MCF 10A (cell line): ENCODE results near the gene MAD1L1. TPM values are rescaled to one million over a fixed set of nuclear protein-coding genes. Genes with fewer than 3 reads are reported as not detected.

Experiments used
- BruUV-seq: library from RNA; stranded (reverse); fragments of 400-500 nt; replicated peaks from 2 replicates; lab custom pipeline; 2021; lab: Mats Ljungman, UMichigan
- CTCF ChIA-PET: fragments of 300-600 bp; sonication (Branson Sonifier 250); formaldehyde crosslinking; extraction: SDS; loops from one replicate; lab custom pipeline; 2021; ENCODE audit warnings: antibody characterized with exemption, inconsistent platforms; lab: Yijun Ruan, JAX
- POLR2A ChIA-PET: fragments of 300-600, 350-650 bp; sonication (Branson Sonifier 250); formaldehyde crosslinking; extraction: SDS; loops from one replicate; lab custom pipeline; 2020; ENCODE audit warnings: antibody characterized with exemption, inconsistent platforms; lab: Yijun Ruan, JAX
- DNase-seq: peaks from one replicate; pipeline ENCODE4 v3.0.0-alpha.2; 2018; ENCODE audit not compliant: unreplicated experiment
- H3K27ac Mint-ChIP-seq: one replicate; pipeline ENCODE4 v1.8.0; 2022; ENCODE audit warnings: mild to moderate bottlenecking, low read depth, mixed read lengths; ENCODE audit not compliant: unreplicated experiment
- H3K27me3 Mint-ChIP-seq: one replicate; pipeline ENCODE4 v1.8.0; 2022; ENCODE audit warnings: mixed read lengths; ENCODE audit not compliant: insufficient read depth, unreplicated experiment
- H3K36me3 Mint-ChIP-seq: one replicate; pipeline ENCODE4 v1.8.0; 2022; ENCODE audit warnings: mild to moderate bottlenecking, moderate library complexity, mixed read lengths; ENCODE audit not compliant: insufficient read depth, unreplicated experiment
- H3K4me1 Mint-ChIP-seq: one replicate; pipeline ENCODE4 v1.8.0; 2022; ENCODE audit warnings: mixed read lengths; ENCODE audit not compliant: insufficient read depth, unreplicated experiment
- H3K4me3 Mint-ChIP-seq: one replicate; pipeline ENCODE4 v1.8.0; 2022; ENCODE audit warnings: mild to moderate bottlenecking, moderate library complexity, mixed read lengths; ENCODE audit not compliant: unreplicated experiment
- H3K9me3 Mint-ChIP-seq: one replicate; pipeline ENCODE4 v1.8.0; 2022; ENCODE audit warnings: mixed read lengths; ENCODE audit not compliant: unreplicated experiment
- intact Hi-C: fragments of 100-400 bp; cut with micrococcal nuclease; formaldehyde crosslinking; loops from 2 replicates; pipeline ENCODE4 v1.14.1; 2022
- total RNA-seq: library from RNA; stranded (reverse); gene quantifications from 2 replicates; pipeline ENCODE4 v1.2.3, GENCODE V29; 2022
- TF ChIP-seq, protein P1 (sequence below): fragments of 200-600 bp; IDR thresholded peaks from one replicate; pipeline ENCODE4 v1.8.0; 2022; ENCODE audit warnings: antibody characterized with exemption, mild to moderate bottlenecking; ENCODE audit not compliant: unreplicated experiment

Gene MAD1L1
- total RNA-seq, 1 experiment from 2014 or later = 25.2 TPM

DNA sequence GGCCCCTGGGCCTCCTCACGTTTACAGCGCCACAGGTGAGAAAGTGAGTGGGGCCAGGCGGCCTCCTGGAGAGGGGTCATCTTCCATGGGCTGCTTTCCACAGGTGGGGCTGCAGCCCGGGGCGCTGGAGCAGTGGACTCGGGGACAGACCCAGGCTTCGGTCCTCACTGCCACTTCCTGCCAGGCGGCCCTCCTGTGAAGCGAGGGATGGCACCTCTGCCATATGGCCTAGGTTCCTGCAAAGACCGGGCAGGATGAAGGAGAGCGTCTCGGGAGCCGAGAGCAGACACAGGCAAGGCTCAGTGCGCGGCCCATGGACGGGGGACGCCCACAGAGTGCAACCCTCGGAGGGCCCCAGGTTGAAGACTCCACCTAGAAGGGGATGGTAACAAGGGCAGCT is 106.8 kb downstream of the MAD1L1 start:
- ChIA-PET POLR2A (no interaction called here), CTCF (no interaction called here)
- H3K27me3 Mint-ChIP-seq = no peaks in the 10 kb centered on the region
- no TSS peak for BruUV-seq
- no peak overlapping the region for H3K27ac Mint-ChIP-seq
- no peaks in the 10 kb centered on the region for H3K4me1 Mint-ChIP-seq
- peaks cover 6% of the 10 kb centered on the region for H3K36me3 Mint-ChIP-seq
- no peak overlapping the region for H3K4me3 Mint-ChIP-seq
- no peaks in the 10 kb centered on the region for H3K9me3 Mint-ChIP-seq
- intact Hi-C loops = no loop called here
- no peak for DNase-seq
- TF ChIP-seq, protein P1, sequence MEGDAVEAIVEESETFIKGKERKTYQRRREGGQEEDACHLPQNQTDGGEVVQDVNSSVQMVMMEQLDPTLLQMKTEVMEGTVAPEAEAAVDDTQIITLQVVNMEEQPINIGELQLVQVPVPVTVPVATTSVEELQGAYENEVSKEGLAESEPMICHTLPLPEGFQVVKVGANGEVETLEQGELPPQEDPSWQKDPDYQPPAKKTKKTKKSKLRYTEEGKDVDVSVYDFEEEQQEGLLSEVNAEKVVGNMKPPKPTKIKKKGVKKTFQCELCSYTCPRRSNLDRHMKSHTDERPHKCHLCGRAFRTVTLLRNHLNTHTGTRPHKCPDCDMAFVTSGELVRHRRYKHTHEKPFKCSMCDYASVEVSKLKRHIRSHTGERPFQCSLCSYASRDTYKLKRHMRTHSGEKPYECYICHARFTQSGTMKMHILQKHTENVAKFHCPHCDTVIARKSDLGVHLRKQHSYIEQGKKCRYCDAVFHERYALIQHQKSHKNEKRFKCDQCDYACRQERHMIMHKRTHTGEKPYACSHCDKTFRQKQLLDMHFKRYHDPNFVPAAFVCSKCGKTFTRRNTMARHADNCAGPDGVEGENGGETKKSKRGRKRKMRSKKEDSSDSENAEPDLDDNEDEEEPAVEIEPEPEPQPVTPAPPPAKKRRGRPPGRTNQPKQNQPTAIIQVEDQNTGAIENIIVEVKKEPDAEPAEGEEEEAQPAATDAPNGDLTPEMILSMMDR = no peak

DNA sequence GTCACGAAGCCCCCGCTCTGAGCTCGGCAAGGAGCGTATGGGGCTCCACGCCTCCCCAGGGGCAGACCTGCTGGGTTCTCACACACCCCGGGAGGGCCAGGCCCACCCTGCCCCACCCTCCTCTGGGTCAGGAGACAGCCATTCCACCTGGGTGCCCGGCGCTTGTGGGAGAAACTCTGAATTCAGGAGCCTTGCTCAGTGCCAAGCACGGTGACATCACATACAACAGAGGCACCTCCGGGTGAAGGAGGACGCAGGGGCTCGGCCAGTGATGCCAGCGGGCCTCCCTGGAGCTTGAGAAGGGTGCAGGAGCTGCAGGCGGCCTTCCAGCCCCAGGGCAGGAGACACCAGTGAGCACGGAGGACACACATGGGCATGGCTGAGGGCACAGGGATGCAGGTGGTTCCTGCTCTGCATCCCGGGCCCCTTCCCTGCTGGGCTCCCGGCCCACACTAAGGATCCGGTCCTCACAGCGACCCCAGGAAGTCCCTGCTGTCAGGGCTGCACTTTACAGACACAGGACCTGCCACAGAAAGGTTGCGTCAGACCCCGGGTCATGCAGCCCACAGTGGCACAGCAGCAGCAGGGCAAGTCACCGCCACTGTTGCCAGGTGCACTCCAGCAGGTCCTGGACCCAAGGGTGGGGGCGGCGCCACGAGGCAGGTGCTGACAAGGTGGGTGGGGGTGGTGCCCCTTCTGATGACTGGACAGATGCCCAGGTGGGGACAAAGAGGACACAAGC is 108.0 kb downstream of the MAD1L1 start:
- no TSS peak for BruUV-seq
- no peaks in the 10 kb centered on the region for H3K9me3 Mint-ChIP-seq
- CTCF ChIA-PET = no interaction called here
- intact Hi-C loops = no loop called here
- H3K4me1 Mint-ChIP-seq = no peaks in the 10 kb centered on the region
- no peak for DNase-seq
- H3K36me3 Mint-ChIP-seq = peaks cover 6% of the 10 kb centered on the region
- POLR2A ChIA-PET = no interaction called here
- no peak overlapping the region for H3K4me3 Mint-ChIP-seq
- no peaks in the 10 kb centered on the region for H3K27me3 Mint-ChIP-seq
- H3K27ac Mint-ChIP-seq = no peak overlapping the region
- TF ChIP-seq, protein P1 = no peak

DNA sequence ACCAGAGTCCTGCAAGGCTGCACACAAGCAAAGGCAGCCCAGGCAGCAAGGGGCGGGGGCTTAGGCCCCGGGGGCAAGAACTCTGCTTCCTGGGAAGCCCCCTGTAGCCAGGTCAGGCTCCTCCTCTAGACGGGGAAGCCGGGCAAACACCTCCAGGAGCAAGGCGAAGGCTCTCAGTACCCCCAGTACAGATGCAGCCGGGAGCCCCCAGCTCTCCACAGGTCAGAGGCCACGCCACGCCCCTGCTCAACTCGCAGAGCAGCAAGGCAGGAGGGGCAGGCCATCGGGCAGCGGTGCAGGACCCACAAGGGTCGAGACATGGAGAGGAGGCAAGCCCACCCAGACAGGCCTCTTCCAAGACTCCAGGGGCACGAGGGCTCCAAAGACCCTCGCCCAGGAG is 108.8 kb downstream of the MAD1L1 start:
- no peak for DNase-seq
- H3K36me3 Mint-ChIP-seq = peaks cover 6% of the 10 kb centered on the region
- H3K4me1 Mint-ChIP-seq = no peaks in the 10 kb centered on the region
- CTCF ChIA-PET = no interaction called here
- no peak overlapping the region for H3K27ac Mint-ChIP-seq
- intact Hi-C loops = no loop called here
- no peaks in the 10 kb centered on the region for H3K27me3 Mint-ChIP-seq
- TF ChIP-seq, protein P1 = no peak
- H3K9me3 Mint-ChIP-seq = no peaks in the 10 kb centered on the region
- no peak overlapping the region for H3K4me3 Mint-ChIP-seq
- POLR2A ChIA-PET = no interaction called here
- no TSS peak for BruUV-seq

DNA sequence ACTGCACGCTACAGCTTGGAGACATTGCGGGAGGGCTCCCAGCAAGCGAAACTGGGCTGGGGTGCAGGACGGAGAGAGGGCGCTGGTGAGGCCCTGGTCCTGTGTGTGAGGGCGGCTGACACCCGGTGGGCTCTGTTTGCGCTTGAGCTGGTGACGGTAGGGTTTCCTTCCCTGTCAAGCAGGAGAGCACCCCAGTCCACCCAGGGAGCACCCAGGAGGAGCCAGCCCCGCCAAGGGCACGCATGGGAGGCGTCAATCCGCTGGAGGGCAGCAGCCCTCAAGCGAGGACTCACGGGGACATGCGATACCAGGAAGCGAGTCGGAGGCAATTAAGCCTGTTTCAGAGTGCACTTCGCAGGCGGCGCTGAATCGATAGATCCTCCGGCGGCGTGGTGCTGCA is 109.4 kb downstream of the MAD1L1 start:
- no peaks in the 10 kb centered on the region for H3K4me1 Mint-ChIP-seq
- DNase-seq = no peak
- CTCF ChIA-PET = no interaction called here
- TF ChIP-seq, protein P1 = no peak
- no TSS peak for BruUV-seq
- no peak overlapping the region for H3K4me3 Mint-ChIP-seq
- intact Hi-C loops = no loop called here
- POLR2A ChIA-PET = no interaction called here
- no peaks in the 10 kb centered on the region for H3K9me3 Mint-ChIP-seq
- H3K27ac Mint-ChIP-seq = no peak overlapping the region
- peaks cover 6% of the 10 kb centered on the region for H3K36me3 Mint-ChIP-seq
- H3K27me3 Mint-ChIP-seq = no peaks in the 10 kb centered on the region
